H1 (cell line): ENCODE data around the gene CD160. TPM values are rescaled to one million over a fixed set of nuclear protein-coding genes. Genes with fewer than 3 reads are reported as not detected.

Source experiments
- CHD1 ChIP-seq: IDR thresholded peaks from 2 replicates; pipeline ENCODE4 v1.6.1; 2012; ENCODE audit warnings: low read depth, low read length, improper control_type of control experiment
- NRF1 ChIP-seq: IDR thresholded peaks from 2 replicates; pipeline ENCODE4 v1.6.1; 2011; ENCODE audit warnings: mild to moderate bottlenecking, low read depth, low read length, improper control_type of control experiment
- RNF2 ChIP-seq: fragments of 200-900, 300-1000 bp; sonication (generic); IDR thresholded peaks from 2 replicates; pipeline ENCODE4 v1.7.1; 2016; ENCODE audit warnings: borderline replicate concordance, low read depth, mild to moderate bottlenecking, antibody characterized with exemption, low read length; ENCODE audit not compliant: poor library complexity, severe bottlenecking; ENCODE audit errors: missing control alignments
- polyA plus RNA-seq, 7 experiments: library from polyadenylated mRNA; depleted of rRNA in 3 of 7; stranded (reverse) in 5 of 7; unstranded in 2 of 7; fragments of >200 nt in 5 of 7; fragments of 200-250 nt in 2 of 7; gene quantifications; 1 replicate in 5 of 7; 2 replicates in 1 of 7; 4 replicates in 1 of 7; pipeline versions ENCODE4 v1.2.1 to v1.2.3, GENCODE V29; 2011 to 2013; ENCODE audit warnings: missing spikeins in 2 of 7, mixed read lengths in 2 of 7
- total RNA-seq: library from RNA; stranded (reverse); fragmentation: NEBNext Ultra II Directional; extraction: Animal tissue kit (Norgen Biotek cat#: 25700); gene quantifications from 2 replicates; pipeline ENCODE4 v1.2.1, GENCODE V29; 2021

CD160 gene
- total and polyA plus RNA-seq, 2 of the 8 experiments (the other 6 are each of a cell fraction or from before 2014, with no cell fraction given) = not detected

- no peak for TF ChIP-seq RNF2
- no peak for TF ChIP-seq NRF1
- no peak for TF ChIP-seq CHD1
Observed at GRCh38 chr1:145716641-145717345, 2.5 kb upstream of the CD160 start (continued).
